Astrocyte of the hippocampus (primary cell): ENCODE measurements around the gene FMNL2.
A peak's percentile ranks its signal among the peaks of the same experiment; 100 is the strongest.

ENCODE experiments used
- DNase-seq: peaks from one replicate; pipeline ENCODE4 v3.0.0; 2011; ENCODE audit warnings: low read depth, low spot score

Gene FMNL2

DNA sequence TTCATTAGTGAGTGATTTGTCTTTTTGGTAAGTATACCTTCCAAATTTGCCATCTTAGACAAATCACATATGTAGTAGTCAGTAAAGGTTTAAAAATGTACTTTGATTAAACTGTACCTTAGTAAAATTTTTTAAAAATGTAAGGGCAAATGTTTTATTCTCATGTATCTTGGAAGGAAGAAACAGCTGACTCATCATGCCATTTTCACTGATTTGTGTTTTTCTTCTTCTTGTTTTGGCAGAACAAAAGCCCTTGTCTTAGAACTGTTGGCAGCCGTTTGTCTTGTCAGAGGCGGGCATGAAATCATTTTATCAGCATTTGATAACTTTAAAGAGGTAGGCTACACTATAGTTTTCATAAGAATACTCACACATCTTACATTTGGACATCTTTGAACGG, 245.7 kb downstream of the FMNL2 start:
- no peak for DNase-seq

GRCh38 chr2:152581360-152581759, 246.4 kb downstream of the FMNL2 start:
- DNase-seq: peak; percentile 68

- DNase-seq: no peak
These were observed 247.1 kb downstream of the FMNL2 start for GRCh38 chr2:152582081-152582480.

DNA sequence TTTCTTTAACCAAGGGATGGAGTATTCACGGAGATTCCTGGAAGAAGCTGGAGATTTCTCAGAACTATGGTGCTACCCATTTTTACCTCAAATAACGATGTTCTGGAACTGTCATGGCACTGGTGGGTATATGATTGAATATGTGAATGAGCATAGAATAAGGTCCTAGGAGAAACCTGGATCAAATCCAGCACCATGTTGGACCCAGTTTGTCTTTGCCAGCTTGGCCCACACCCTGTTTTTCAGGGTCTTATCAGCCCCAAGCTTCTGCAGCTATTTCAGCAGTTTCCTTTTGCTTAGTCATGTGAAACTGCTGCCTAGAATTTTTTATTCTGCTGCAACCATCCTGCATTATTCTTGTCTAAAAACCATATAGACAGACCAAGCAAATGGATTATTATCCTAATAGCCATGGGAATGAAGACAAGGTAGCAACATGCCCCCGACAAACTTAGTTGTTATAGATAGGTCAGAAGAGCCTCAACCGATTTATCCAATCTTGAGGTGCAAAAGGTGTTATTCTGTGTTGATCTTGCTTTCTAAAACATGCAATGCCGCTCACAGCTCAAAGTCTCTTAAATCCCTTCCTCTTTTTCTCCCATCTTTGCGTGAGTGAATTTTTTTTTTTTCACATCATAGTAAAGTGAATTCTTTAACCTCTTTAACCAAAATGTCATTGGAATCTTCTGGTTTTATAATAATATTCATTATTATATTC, 248.7 kb downstream of the FMNL2 start:
- no peak for DNase-seq

DNA sequence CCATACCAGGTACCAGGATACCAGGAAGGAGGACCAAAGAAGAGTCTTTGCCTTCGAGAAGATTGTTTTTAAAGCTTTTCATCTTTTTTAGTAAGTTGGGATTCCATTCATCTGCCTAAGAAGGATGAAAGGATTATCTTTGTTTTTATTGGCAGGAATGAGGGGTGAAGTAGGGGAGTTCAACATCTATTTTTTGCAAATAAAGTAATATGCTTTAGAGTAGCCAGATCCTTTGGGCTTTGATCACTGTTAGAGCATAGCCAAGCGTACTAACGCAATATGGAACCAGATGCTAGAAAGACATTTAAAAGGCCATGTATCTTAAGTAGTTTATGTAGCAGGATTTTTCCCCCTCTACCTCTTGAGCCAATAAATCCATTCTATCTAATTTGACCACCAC, 249.3 kb downstream of the FMNL2 start:
- DNase-seq: peak; percentile 43

GRCh38 chr2:152585830-152586484, 251.0 kb downstream of the FMNL2 start:
- peak; percentile 94 for DNase-seq

DNA sequence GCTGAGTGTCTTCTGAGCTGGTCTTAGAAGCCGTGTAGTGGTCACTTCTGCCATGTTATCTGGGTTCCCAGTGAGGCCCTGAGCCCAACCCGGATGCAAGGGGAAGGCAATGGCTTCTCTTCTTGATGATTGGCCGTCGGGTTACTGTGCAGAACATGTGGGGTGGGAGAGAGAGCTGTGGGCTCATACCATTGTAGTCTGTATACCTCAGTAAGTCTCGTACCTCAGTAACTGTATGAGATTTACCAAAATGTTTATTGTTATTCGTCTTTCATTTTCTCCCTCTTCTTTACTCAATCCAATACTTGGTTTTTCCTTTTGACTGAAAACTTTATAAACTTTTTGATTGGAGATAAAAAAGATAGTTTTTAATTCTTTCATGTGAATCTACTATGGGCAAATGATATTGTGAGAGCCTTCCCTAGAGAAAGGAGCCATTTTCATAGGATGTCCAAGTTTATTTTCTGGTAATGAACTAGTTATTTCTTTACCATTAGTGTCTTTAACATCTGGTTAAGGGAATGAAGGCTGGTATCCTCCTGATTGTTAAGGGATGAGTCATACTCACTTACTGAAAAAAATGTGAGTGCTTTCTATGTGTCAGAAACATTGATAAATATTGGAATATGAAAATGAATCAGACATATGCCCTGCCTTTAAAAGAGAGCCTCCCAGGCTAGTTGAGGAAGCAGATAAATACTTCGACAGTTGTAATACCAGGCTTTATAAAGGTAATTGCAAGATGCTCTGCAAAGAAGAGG, 252.4 kb downstream of the FMNL2 start:
- DNase-seq: no peak

- DNase-seq: no peak
These were observed 254.0 kb downstream of the FMNL2 start for GRCh38 chr2:152588998-152589397.

- DNase-seq: no peak
These were observed 259.2 kb downstream of the FMNL2 start for GRCh38 chr2:152594022-152594766.

DNA sequence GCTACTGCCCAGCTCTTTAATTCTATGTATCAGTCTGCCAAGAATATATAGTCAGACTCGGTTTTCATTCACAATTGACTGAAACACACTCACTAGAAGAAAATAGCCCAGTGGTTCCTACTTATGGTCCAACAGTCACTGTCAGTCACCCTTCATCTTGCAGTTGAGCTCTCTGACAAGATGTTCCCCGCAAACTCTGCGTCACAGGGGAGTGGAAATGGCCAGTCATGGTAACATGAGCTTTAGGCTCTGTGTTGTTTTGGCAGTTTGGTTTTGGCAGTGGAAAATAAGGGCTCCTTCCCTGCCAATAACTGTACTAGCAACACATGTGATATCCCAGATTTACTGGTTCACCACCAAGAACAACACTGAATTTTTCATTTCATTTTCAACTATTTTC, 259.8 kb downstream of the FMNL2 start:
- peak; percentile 79 for DNase-seq

GRCh38 chr2:152598975-152599759, 264.2 kb downstream of the FMNL2 start:
- DNase-seq: no peak

GRCh38 chr2:152600051-152600657, 265.2 kb downstream of the FMNL2 start:
- no peak for DNase-seq

GRCh38 chr2:152600697-152601096, 265.7 kb downstream of the FMNL2 start:
- DNase-seq: no peak

GRCh38 chr2:152602750-152603149, 267.8 kb downstream of the FMNL2 start:
- no peak for DNase-seq

DNA sequence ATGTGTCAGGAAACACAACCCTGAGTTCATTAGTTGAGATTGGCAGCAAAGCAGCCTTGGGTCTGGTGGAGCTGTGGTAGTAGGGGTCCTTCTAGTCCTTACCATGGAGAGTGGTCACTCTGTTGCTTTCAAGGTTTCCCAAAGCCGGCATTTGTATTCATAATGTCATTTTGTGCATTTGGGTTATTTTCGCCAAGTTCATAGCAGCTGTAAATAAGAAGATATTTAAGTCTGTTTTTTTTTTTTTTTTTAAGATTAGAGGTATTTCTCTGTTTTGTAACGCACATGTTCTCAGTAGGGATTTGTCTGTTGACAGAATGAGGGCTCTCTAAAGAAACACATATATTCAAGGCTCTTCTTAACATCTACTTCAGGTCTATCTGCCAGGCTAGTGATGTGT, 268.2 kb downstream of the FMNL2 start:
- no peak for DNase-seq

GRCh38 chr2:152606081-152606480, 271.1 kb downstream of the FMNL2 start:
- DNase-seq: no peak

DNA sequence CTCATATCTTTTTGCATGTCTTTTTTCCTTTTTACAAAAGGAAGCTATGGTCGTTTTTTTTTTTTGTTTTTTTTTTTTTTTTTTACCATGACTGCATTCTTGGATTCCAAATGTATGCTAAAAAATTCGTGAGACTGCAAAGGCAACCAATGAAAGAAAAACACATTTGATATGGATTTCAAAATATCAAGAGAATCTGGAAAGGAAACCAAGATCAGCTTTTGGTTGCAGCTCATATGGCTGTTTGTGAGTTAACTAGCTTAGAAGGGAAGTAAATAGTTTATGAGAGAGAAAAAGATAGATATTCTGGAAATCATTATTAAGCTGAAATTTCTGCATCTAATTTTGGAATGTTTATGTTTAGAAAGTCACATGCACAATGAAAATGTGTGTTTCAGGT, 272.0 kb downstream of the FMNL2 start:
- DNase-seq: no peak

DNA sequence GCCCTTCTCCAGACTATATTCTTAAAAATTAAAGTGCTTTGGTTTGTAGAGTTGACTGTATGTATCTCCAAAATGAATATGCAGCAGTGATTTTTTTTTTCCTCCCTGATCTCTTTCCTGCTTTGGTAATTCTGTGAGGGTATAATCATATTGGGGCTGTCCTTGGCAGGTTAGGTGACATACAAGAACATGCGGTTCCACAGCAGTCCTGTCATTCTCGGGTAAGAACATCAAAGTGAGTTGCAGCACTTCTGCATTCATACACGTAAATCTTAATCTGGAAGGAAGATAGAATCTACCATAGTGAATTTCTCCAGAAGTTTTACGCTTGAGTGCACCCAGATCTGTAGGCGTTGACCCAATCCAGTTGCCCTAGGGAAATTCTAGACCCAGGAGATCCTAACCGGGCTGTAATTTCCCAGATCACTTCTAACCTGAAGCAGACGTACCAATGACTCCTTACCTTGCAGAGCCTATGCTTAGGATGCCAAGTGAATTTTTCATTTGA, 272.9 kb downstream of the FMNL2 start:
- DNase-seq: no peak

DNA sequence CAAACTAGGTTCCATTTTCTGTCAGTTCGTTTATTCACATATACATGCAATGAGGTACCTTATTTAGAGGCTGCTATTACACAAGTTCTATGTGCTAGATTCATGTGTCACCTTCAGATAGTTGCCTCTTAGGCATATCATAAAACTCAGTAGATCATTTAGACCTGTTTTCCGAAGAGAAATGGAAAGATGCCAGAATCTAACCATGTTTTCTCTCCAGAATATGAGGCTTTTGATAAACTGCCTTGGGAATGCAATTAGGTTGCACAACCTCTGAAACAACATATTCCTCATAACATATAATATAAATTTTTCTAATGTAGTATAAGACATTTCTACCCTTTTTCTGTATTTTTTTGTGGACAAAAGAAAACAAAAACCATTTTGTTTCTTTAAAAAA, 274.2 kb downstream of the FMNL2 start:
- DNase-seq: no peak

GRCh38 chr2:152609699-152610098, 274.7 kb downstream of the FMNL2 start:
- DNase-seq: no peak
